G401.6 (cell line): ENCODE results near the gene CCND1.

Source experiments
- FAIRE-seq: peaks from 2 replicates; lab custom pipeline; 2012; peaks lifted over from hg19 to GRCh38; lab: Jason Lieb, UNC

Gene CCND1

DNA sequence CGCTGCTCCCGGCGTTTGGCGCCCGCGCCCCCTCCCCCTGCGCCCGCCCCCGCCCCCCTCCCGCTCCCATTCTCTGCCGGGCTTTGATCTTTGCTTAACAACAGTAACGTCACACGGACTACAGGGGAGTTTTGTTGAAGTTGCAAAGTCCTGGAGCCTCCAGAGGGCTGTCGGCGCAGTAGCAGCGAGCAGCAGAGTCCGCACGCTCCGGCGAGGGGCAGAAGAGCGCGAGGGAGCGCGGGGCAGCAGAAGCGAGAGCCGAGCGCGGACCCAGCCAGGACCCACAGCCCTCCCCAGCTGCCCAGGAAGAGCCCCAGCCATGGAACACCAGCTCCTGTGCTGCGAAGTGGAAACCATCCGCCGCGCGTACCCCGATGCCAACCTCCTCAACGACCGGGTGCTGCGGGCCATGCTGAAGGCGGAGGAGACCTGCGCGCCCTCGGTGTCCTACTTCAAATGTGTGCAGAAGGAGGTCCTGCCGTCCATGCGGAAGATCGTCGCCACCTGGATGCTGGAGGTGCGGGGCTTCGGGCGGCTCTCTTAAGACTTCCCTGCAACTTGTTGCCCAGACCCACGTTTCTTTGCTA is at the start of gene CCND1:
TSS of gene CCND1 (plus strand) at position 162 of the 587 bp plus-strand sequence. CDS start at position 320, 158 bp downstream.
- FAIRE-seq = no peak

DNA sequence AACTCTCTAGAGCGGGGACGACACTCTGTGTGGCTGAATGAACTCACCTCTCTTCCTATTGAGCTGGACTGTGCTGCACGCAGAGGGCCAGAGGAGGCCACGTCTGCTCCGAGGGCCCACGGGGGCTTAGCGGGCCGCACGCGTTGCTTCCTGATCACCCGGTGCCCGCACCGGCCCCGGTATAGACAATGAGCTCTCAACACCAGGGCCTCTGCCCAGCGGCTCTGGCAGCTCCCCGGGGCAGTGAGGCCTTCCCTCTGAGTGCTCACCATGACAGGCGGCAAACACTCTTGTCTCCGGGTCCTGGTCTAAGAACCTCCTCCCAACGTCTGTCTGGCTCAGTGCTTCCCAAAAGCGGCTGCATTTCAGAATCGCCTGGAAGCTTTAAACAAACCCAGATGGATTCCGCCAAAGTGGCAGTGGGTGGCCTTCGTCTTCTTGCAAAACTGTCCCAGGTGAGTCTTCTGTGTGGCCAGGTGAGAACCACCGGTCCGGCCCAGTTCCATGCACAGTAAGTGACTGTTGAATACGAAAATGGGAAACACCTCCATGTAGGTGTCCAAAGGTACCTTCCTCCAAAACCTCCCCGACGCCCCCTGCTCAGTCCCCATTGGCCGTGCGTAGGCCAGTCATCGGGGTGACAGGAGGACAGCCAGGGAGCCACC is 47.8 kb upstream of the CCND1 start:
- no peak for FAIRE-seq

DNA sequence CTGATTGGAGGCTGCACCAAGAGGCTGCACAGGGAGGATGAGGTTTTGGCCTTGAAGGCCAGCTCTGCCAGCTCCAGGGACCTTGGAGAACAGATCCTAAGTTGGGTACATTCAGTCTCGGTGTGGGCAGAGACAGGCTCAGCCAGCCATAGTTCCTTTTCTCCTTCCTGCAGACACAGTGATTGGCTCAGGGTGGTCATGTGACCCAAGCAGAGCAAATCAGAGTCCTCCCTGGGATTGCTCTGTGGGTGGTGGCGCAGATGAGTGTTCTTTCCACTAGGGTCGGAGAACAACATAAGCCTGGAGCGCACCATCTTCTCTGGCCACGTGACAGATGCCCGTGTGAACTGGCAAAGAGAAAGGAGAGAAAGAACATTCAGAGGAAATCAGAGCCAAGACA is 47.1 kb upstream of the CCND1 start:
- FAIRE-seq = no peak

- FAIRE-seq = no peak
Measured at GRCh38 chr11:69594481-69594880, 46.5 kb upstream of the CCND1 start.

- FAIRE-seq = no peak
Measured at GRCh38 chr11:69595805-69596665, 44.9 kb upstream of the CCND1 start.

DNA sequence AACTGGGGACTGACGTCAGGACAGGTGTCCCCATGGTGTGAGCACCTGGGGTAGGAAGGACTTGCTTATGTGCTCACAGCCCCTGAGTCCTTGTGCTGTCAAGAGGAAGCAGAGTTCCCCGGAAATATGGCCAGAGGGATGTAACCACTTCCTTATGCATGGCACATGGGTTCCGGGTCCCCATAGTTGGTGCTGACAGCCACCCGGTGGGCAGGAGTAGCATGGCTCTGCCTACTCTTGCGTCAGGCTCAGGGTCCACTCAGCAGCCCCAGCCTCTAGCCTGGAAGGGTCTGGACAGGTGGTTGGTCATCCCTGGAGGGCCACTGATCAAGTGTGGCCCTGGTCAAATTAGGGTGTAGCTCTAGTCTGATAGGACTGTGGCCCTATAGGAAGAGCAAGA is 42.8 kb upstream of the CCND1 start:
- no peak for FAIRE-seq

- no peak for FAIRE-seq
Measured at GRCh38 chr11:69599502-69599901, 41.5 kb upstream of the CCND1 start.

DNA sequence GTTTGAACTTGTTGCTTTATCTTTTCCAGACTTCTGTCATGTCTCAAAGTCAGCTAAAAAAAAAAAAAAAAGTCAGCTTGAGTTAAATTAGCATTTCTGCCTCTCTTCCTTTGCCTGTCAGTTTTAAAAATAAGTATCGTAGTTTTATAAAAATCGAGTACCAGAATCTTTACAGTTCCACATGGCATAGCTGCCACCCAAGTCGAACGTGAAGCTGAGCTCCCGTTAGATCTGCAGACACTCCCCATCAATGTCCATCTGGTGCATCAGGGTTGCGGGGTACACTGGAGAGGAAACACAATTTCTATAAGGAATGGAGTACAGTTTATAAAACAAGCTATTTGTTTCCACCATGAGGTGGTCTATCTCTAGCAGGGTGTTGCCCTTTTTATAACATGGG is 41.0 kb upstream of the CCND1 start:
- no peak for FAIRE-seq

- FAIRE-seq = no peak
Measured at GRCh38 chr11:69601011-69601975, 39.7 kb upstream of the CCND1 start.

DNA sequence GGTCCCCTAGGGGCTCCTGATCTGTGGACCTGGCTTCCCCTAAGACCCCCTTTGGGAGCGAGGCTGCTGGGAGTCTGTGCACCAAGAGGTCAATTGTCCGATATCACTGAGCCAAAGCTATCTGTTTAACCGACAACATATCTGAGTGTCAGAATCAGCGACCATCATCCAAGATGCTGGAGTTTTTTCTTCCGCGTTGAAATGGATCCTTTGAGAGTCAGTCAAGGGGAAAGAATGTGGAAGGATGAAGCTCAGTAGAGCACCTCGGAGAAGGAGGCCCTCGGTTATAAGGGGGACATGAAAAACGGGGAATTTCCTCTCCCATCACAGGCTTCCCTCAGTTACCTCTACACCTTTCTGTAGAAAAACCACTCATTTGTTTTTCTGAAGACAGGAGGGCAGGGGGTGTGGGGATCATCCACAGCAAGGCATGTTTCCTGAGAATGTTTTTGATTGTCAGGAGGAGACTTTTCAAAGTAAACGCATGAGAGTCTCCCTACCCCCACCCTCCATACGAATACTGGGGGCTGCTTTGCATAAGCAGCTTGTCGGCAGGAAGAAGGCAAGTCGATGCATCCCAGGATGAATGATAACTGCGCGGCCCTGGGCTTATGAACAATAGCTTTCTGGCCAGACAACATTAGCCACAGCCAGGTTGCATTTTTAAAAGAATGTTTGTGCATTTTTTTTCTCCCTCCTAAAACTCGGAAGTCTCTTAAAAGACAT is 37.7 kb upstream of the CCND1 start:
- no peak for FAIRE-seq

DNA sequence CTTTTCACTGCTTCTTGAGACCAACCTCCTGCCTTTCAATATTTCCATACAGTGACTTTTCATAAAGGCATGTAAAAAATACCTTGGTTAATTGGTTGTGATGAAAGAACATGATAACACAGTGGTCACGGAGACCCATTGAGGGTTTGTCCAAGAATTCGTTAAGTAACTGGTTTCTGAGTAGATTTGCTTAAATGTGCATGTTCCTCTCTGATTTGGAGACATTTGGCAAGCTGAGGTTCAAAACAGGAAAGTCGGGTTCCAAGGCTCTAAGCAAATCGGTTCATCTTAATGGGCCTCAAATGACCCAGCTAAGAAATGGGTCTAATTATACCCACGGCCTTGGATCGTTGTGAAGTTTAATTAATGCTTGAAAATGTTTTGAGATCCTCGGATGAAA is 36.9 kb upstream of the CCND1 start:
- FAIRE-seq = no peak

DNA sequence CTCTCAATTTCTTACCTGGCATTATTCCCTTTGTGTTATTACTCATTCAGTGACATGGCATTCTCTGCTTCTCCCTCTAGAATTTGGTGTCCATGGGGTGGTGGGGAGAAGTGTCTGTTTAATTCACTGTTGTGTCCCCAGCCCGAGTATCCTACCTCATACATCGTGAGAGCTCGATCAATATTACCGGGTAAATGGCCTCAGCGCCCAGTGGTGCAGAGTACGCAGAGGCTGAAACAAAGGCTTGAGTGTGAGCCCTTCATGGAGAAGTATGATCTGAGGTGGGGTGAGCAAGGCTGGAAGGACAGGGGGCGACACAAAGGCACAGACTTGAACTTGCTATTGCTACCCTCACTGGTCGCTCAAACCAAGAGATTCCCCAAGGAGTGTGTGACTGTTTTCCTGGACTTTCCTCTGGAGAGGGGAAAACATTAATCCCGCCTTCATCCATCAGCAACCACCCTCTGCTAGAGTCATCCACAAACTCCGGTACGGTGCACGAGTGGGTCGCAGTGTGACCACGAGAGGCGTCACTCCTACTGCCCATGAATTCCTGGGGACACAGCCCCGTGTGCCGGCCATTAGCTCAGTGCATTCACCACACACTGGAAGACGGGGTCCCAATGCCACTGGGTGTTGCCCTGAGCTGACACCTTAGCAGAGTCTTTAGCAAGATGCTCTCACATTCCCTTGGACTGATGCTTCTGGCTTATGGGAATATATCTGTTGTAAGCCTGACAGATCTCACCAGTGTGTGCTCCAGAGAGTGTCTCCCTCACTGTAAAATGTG is 35.0 kb upstream of the CCND1 start:
- no peak for FAIRE-seq

GRCh38 chr11:69609351-69609750 is 31.6 kb upstream of the CCND1 start:
- FAIRE-seq = no peak

- no peak for FAIRE-seq
Measured at GRCh38 chr11:69611548-69612526, 29.1 kb upstream of the CCND1 start.

- FAIRE-seq = no peak
Measured at GRCh38 chr11:69613594-69613993, 27.4 kb upstream of the CCND1 start.

DNA sequence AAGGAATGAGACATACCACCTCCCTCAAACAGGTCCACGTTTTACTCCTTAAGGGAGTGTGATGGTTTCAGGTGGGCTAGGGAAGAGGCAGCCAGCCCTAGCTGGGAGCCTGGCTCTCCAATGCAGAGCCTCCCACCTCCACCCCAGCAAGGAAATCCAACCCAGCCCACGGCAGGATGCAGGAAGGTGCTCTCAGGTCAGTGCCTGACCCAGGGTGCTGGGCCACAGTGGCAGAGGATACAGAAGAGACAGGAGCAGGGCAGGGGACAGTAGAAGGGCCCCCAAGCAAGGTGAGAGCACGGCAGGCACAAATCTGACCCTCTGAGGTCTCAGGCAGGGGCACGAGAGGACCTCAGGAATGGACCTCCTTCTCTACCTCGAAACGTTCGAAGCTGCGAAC is 26.9 kb upstream of the CCND1 start:
- FAIRE-seq = no peak

DNA sequence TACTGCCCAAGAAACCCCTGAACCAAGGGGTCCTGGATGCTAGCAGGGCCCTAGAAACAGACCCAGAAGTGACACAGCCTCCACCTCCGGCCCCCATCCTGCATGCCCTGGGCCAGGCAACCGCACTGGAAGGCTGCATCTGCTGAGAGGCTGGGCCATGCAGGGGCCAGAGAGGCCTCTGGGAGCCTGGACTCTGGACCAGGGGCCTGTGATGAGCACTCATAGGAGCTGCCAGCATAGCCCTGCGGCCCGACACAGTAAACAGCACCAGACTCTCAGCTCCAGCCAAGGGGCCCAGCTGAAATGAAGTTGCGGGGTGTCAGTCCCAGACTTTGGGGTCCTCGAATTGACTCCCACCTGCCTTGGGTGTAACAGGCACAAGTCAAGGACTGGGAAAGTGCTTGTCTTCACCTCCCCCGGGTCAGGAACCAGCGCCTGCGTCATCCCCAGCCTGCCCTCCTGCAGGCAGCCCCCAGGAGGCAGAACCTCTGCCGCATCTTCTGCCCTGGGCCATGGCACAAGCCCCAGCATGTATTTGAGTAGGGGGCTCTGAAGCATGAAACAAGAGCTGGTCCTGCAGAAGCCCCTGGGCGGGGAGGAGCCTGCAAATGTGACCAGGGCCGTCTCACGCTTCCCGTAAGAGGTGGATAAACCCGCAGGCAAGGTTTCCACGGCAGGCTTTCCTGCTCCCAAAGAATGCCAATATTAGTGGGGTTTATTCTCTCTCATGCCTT is 25.2 kb upstream of the CCND1 start:
- no peak for FAIRE-seq

- FAIRE-seq = no peak
Measured at GRCh38 chr11:69617220-69617619, 23.7 kb upstream of the CCND1 start.

- FAIRE-seq = no peak
Measured at GRCh38 chr11:69617682-69618081, 23.3 kb upstream of the CCND1 start.
